ENCODE measurements around the gene MEOX2. TPM values are rescaled to one million over a fixed set of nuclear protein-coding genes. Genes with fewer than 3 reads are reported as not detected.

MEOX2 gene
- total and polyA plus RNA-seq, 2 of the 13 experiments (the other 11 are each of a cell fraction or from before 2014, with no cell fraction given), result not detected

GRCh38 chr7:15593382-15593781 lies 93.1 kb downstream of the MEOX2 start (continued):
- TF ChIP-seq ZBTB40 (IDR thresholded peaks at IDR 0.05) (no peak), ZBTB40 (CRISPR knock-in tag; IDR thresholded peaks at IDR 0.05) (no peak), ZNF30 (CRISPR knock-in tag; IDR thresholded peaks at IDR 0.05) (no peak), ZNF766 (CRISPR knock-in tag; IDR thresholded peaks at IDR 0.05; ENCODE audit: borderline replicate concordance) (no peak), ZNF616 (CRISPR knock-in tag; IDR thresholded peaks at IDR 0.05; ENCODE audit: low read depth) (no peak), ATF5 (CRISPR knock-in tag; IDR thresholded peaks at IDR 0.05; ENCODE audit: low read depth) (no peak), ZBTB38 (CRISPR knock-in tag; IDR thresholded peaks at IDR 0.05) (no peak), ZNF792 (CRISPR knock-in tag; IDR thresholded peaks at IDR 0.05) (no peak)
- TF ChIP-seq, protein P1, sequence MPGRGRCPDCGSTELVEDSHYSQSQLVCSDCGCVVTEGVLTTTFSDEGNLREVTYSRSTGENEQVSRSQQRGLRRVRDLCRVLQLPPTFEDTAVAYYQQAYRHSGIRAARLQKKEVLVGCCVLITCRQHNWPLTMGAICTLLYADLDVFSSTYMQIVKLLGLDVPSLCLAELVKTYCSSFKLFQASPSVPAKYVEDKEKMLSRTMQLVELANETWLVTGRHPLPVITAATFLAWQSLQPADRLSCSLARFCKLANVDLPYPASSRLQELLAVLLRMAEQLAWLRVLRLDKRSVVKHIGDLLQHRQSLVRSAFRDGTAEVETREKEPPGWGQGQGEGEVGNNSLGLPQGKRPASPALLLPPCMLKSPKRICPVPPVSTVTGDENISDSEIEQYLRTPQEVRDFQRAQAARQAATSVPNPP (CRISPR knock-in tag; IDR thresholded peaks at IDR 0.05), result no peak
- TF ChIP-seq, protein P2, sequence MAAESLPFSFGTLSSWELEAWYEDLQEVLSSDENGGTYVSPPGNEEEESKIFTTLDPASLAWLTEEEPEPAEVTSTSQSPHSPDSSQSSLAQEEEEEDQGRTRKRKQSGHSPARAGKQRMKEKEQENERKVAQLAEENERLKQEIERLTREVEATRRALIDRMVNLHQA (CRISPR knock-in tag; IDR thresholded peaks at IDR 0.05), result no peak
- TF ChIP-seq, protein P3, sequence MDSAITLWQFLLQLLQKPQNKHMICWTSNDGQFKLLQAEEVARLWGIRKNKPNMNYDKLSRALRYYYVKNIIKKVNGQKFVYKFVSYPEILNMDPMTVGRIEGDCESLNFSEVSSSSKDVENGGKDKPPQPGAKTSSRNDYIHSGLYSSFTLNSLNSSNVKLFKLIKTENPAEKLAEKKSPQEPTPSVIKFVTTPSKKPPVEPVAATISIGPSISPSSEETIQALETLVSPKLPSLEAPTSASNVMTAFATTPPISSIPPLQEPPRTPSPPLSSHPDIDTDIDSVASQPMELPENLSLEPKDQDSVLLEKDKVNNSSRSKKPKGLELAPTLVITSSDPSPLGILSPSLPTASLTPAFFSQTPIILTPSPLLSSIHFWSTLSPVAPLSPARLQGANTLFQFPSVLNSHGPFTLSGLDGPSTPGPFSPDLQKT (CRISPR knock-in tag; IDR thresholded peaks at IDR 0.05; ENCODE audit: borderline replicate concordance), result no peak
- TF ChIP-seq, protein P4, sequence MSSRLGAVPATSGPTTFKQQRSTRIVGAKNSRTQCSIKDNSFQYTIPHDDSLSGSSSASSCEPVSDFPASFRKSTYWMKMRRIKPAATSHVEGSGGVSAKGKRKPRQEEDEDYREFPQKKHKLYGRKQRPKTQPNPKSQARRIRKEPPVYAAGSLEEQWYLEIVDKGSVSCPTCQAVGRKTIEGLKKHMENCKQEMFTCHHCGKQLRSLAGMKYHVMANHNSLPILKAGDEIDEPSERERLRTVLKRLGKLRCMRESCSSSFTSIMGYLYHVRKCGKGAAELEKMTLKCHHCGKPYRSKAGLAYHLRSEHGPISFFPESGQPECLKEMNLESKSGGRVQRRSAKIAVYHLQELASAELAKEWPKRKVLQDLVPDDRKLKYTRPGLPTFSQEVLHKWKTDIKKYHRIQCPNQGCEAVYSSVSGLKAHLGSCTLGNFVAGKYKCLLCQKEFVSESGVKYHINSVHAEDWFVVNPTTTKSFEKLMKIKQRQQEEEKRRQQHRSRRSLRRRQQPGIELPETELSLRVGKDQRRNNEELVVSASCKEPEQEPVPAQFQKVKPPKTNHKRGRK (CRISPR knock-in tag; IDR thresholded peaks at IDR 0.05), result no peak
